Islet precursor cell (in vitro differentiated cells): Measurements from ENCODE around the gene PCDHGA6.
A peak's percentile ranks its signal among the peaks of the same experiment; 100 is the strongest.
"Not testable (repeated sequence)": the region's sequence is repeated elsewhere in the genome, so short reads cannot be mapped to it uniquely, and the experiment has no call there.

Experiments used
- DNase-seq: peaks from one replicate; pipeline ENCODE4 v3.0.0-alpha.2; 2018

The PCDHGA6 gene

GRCh38 chr5:141360685-141361084, 13.0 kb upstream of the PCDHGA6 start:
- no peak for DNase-seq

GRCh38 chr5:141362719-141363118, 11.0 kb upstream of the PCDHGA6 start:
- DNase-seq, result no peak

DNA sequence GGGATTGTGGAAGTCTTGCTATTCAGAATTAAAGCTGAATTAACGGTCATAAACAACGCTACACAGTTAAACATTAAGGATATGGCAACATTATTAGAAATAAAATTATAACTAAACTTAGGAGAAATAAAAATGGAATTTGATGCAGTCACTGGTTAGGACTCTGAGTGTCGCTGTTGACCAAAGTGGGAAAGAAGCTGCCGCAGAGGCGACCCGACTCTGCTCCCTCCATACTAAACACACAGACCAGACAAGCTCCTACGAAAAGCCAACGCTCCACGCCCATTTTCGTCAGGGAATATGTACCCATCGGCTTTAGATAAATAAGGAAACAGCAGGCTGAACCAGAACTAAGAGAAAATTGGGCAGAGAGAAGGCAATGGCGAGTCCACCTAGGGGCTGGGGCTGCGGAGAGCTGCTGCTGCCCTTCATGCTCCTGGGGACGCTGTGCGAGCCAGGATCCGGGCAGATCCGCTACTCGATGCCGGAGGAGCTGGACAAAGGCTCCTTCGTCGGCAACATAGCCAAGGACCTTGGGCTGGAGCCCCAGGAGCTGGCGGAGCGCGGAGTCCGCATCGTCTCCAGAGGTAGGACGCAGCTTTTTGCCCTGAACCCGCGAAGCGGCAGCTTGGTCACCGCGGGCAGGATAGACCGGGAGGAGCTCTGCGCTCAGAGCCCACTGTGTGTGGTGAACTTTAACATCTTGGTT, 9.6 kb upstream of the PCDHGA6 start, which contains the start of gene PCDHGA5:
Gene PCDHGA5 (plus strand): TSS at position 211 of the 709 bp plus-strand sequence. CDS start 169 bp downstream, at position 380.
- no peak for DNase-seq

- no peak for DNase-seq
Observed at GRCh38 chr5:141366016-141366896, 7.4 kb upstream of the PCDHGA6 start.

DNA sequence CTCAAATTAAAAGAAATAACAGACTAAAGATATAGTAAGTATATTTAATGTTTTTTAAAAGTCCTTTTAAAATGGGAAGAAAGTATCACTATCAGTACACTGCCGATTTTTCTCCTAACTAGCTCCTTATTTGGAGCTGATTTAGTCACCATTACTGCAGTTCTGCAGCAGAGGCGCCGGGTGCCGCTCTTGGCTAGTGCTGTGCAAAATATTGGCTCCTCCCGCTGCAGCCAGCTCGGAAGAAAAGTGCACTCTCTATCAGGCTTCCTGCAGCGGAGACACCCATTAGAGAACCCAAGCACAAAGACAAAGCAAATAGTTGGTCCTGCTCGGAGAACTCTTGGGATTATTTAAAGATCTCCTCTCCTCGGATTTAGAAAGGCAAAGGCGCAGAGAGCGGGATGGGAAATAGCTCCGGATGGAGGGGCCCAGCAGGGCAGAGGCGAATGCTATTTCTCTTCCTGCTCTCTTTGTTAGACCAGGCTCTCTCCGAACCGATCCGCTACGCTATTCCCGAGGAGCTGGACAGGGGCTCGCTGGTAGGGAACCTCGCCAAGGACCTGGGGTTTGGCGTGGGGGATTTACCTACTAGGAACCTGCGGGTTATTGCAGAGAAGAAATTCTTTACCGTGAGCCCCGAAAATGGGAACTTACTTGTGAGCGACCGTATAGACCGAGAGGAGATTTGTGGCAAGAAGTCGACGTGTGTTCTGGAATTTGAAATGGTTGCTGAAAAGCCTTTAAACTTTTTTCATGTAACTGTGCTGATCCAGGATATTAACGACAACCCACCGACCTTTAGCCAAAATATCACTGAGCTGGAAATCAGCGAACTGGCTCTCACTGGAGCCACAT, 3.5 kb upstream of the PCDHGA6 start, which contains the start of gene PCDHGB3:
Gene PCDHGB3 (plus strand): TSS at position 249 of the 855 bp plus-strand sequence. CDS start 153 bp downstream, at position 402.
- no peak for DNase-seq

DNA sequence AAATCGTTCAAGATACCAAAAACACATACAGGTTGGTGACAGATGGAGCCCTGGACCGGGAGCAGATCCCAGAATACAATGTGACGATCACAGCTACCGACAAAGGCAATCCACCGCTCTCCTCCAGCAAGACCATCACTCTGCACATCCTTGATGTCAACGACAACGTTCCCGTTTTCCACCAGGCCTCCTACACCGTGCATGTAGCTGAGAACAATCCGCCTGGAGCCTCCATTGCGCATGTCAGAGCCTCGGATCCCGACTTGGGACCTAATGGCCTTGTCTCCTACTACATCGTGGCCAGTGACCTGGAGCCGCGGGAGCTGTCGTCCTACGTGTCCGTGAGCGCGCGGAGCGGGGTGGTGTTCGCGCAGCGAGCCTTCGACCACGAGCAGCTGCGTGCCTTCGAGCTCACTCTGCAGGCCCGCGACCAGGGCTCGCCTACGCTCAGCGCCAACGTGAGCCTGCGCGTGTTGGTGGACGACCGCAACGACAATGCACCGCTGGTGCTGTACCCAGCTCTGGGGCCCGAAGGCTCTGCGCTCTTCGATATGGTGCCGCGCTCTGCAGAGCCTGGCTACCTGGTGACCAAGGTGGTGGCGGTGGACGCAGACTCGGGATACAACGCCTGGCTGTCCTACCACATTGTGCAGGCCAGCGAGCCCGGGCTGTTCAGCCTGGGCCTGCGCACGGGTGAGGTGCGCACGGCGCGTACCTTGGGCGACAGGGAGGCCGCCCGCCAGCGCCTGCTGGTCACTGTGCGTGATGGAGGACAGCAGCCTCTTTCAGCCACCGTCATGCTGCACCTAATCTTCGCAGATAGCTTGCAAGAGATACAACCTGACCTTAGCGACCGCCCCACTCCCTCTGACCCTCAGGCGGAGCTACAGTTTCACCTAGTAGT, 1.9 kb upstream of the PCDHGA6 start:
- no peak for DNase-seq

GRCh38 chr5:141374627-141375026, 936 bp downstream of the PCDHGA6 start:
- DNase-seq, result no peak

DNA sequence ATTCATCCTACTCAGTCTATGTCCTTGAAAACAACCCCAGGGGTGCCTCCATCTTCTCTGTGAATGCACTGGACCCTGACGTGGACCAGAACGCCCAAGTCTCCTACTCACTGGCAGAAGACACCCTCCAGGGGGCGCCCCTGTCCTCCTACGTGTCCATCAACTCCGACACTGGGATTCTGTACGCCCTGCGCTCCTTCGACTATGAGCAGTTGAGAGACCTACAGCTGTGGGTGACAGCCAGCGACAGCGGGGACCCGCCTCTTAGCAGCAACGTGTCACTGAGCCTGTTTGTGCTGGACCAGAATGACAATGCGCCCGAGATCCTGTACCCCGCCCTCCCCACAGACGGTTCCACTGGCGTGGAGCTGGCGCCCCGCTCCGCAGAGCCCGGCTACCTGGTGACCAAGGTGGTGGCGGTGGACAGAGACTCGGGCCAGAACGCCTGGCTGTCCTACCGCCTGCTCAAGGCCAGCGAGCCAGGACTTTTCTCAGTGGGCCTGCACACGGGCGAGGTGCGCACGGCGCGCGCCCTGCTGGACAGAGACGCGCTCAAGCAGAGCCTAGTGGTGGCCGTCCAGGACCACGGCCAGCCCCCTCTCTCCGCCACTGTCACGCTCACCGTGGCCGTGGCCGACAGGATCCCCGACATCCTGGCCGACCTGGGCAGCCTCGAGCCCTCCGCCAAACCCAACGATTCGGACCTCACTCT, 1.9 kb downstream of the PCDHGA6 start:
- DNase-seq, result not testable (repeated sequence)

DNA sequence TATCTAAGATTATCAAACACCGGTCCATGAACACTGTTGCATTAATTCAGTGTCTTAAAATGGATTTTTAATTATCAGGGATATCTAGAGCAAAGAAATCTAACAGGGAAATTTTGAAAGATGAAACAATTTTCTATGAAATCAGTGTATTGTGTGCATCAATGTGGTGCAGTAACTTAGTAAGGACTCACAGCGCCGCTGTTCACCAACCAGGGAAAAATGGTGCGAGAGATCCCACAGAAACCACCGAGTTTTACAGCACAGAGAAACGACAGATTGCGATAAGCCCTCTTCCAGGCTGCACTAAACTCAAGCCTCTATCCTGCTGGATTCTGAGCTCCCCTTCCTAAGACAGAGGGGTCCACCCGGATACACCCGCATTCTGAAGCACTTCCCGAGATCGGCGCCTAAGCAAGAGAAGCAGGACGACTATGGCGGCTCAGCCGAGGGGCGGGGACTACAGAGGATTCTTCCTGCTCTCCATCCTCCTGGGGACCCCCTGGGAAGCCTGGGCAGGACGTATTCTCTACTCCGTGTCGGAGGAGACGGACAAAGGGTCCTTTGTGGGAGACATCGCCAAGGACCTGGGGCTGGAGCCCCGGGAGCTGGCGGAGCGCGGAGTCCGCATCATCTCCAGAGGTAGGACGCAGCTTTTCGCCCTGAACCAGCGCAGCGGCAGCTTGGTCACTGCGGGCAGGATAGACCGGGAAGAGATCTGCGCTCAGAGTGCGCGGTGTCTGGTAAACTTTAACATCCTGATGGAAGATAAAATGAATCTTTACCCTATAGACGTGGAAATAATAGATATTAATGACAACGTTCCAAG, 9.0 kb downstream of the PCDHGA6 start, which contains the start of gene PCDHGA7:
Gene PCDHGA7 (plus strand): TSS at position 274 of the 826 bp plus-strand sequence. CDS start 158 bp downstream, at position 432.
- DNase-seq, result no peak

DNA sequence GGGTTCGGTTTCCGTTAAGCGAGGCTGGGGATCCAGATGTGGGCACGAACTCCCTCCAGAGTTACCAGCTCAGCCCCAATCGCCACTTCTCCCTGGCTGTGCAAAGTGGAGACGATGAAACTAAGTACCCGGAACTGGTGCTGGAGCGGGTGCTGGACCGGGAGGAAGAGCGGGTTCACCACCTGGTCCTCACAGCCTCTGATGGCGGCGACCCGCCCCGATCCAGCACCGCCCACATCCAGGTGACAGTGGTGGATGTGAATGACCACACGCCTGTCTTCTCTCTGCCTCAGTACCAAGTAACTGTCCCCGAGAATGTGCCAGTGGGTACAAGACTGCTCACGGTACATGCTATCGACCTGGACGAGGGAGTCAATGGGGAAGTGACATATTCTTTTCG, 9.7 kb downstream of the PCDHGA6 start:
- DNase-seq, result no peak

DNA sequence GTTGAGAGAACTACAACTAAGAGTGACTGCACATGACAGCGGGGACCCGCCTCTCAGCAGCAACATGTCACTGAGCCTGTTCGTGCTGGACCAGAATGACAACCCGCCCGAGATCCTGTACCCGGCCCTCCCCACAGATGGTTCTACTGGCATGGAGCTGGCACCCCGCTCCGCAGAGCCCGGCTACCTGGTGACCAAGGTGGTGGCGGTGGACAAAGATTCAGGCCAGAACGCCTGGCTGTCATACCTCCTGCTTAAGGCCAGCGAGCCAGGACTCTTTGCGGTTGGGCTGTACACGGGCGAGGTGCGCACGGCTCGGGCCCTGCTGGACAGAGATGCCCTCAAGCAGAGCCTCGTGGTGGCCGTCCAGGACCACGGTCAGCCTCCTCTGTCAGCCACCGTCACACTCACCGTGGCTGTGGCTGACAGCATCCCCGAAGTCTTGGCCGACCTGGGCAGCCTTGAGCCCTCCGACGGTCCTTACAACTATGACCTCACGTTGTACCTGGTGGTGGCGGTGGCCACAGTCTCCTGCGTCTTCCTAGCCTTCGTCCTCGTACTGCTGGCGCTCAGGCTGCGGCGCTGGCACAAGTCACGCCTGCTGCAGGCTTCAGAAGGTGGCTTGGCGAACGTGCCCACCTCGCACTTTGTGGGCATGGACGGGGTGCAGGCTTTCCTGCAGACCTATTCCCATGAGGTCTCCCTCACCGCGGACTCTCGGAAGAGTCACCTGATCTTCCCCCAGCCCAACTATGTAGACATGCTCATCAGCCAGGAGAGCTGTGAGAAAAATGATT, 11.0 kb downstream of the PCDHGA6 start:
- DNase-seq, result no peak

GRCh38 chr5:141387557-141388311, 14.0 kb downstream of the PCDHGA6 start, which contains the start of gene PCDHGB4:
PCDHGB4 (plus strand) TSS chr5:141387698; CDS start chr5:141387885, 187 bp downstream.
- DNase-seq, result peak; percentile 83

DNA sequence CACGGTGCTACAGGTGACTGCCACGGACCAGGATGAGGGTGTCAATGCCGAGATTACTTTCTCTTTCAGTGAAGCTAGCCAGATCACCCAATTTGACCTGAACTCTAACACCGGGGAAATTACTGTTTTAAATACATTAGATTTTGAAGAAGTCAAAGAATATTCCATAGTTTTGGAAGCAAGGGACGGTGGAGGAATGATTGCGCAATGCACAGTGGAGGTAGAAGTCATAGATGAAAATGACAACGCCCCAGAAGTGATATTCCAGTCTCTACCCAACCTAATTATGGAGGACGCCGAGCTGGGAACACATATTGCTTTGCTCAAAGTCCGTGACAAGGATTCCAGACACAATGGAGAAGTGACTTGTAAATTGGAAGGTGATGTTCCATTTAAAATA, 15.0 kb downstream of the PCDHGA6 start:
- no peak for DNase-seq

DNA sequence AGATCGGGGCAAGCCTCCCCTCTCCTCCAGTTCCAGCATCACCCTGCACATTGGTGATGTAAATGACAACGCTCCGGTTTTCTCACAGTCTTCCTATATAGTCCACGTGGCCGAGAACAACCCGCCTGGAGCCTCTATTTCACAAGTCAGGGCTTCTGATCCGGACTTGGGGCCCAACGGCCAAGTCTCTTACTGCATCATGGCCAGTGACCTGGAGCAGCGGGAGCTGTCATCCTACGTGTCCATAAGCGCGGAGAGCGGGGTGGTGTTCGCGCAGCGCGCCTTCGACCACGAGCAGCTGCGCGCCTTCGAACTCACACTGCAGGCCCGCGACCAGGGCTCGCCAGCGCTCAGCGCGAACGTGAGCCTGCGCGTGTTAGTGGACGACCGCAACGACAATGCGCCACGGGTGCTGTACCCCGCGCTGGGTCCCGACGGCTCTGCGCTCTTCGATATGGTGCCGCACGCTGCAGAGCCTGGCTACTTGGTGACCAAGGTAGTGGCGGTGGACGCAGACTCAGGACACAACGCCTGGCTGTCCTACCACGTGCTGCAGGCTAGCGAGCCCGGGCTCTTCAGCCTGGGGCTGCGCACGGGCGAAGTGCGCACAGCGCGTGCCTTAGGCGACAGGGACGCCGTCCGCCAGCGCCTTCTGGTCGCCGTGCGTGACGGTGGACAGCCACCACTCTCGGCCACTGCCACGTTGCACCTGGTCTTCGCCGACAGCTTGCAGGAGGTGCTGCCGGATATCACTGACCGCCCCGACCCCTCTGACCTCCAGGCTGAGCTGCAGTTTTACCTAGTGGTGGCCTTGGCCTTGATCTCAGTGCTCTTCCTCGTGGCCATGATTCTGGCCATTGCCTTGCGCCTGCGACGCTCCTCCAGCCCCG, 15.7 kb downstream of the PCDHGA6 start:
- DNase-seq, result no peak

DNA sequence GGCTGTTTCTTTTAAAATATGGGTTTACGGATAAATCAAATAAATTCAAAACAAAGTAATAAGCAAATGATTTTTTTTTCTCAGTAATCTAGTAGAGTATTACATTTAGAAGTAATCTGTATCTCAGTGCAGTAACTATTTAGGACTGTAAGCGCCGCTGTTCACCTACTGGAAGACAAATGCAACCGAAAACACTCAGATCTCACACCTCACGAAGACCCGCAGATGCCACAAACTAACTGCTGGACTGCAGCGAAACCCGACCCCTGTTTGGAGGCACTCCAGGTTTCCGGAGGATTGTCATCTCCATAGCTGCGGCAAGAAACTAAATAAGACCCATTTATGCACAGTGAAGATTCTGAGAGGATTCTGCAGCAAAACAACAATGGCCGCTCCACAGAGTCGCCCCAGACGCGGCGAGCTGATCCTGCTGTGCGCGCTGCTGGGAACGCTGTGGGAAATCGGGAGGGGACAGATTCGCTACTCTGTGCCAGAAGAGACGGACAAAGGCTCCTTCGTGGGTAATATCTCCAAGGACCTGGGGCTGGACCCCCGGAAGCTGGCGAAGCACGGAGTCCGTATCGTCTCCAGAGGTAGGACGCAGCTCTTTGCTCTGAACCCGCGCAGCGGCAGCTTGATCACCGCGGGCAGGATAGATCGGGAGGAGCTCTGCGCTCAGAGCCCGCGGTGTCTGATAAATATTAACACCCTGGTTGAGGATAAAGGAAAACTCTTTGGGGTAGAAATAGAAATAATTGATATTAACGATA, 18.9 kb downstream of the PCDHGA6 start, which contains the start of gene PCDHGA8:
Gene PCDHGA8 (plus strand): TSS at position 205 of the 770 bp plus-strand sequence. CDS start 181 bp downstream, at position 386.
- no peak for DNase-seq

DNA sequence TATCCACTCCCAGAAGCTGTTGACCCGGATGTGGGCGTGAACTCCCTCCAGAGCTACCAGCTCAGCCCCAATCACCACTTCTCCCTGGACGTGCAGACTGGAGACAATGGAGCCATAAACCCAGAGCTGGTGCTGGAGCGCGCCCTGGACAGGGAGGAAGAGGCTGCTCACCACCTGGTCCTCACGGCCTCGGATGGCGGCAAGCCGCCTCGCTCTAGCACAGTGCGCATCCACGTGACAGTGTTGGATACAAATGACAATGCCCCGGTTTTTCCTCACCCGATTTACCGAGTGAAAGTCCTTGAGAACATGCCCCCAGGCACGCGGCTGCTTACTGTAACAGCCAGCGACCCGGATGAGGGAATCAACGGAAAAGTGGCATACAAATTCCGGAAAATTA, 19.6 kb downstream of the PCDHGA6 start:
- no peak for DNase-seq
